Measurements from ENCODE around the gene ABRAXAS1. TPM values are rescaled to one million over a fixed set of nuclear protein-coding genes. Genes with fewer than 3 reads are reported as not detected.
"Not testable (repeated sequence)": the region's sequence is repeated elsewhere in the genome, so short reads cannot be mapped to it uniquely, and the experiment has no call there.

Gene ABRAXAS1
- total RNA-seq, 2 donors from 2014 or later, result 7.0 to 8.3 TPM

DNA sequence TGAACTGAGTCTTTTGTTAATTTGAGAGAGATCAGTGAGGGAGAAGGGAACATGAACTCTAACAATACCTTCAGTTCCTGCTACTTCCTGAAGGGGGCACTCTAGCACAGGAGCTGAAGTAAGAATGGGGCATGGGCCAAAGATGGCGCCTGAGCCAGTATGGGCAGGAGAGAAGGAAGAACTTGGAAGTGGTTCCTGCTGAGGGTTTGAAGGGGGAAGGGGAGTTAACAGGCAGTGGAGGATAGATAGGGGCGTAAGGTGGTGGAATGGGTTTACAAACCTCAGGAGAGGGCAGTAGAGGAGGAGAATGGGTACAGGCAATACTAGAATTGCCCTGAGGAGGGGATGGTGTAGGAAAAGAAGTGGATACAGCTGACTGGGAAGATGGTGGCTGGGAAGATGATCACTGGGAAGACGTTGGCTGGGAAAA lies 24.3 kb upstream of the ABRAXAS1 start:
- peak; percentile 83 for TF ChIP-seq CTCF (IDR thresholded peaks at IDR 0.05)
- H3K4me1 ChIP-seq; H3K9me3 ChIP-seq; H3K27me3 ChIP-seq; H3K36me3 ChIP-seq; H3K27ac ChIP-seq; H3K4me3 ChIP-seq; H3K9ac ChIP-seq (ENCODE audit: low read depth in 2 of 2, low read length in 2 of 2): not testable (repeated sequence)
- intact Hi-C loops (cut with DNase I), result loop anchor here (2.0 to 10.0 kb wide), 2 partner anchors 130 to 996 kb away; no protein-coding TSS in a partner anchor
- DNase-seq, result peak; percentile 80

DNA sequence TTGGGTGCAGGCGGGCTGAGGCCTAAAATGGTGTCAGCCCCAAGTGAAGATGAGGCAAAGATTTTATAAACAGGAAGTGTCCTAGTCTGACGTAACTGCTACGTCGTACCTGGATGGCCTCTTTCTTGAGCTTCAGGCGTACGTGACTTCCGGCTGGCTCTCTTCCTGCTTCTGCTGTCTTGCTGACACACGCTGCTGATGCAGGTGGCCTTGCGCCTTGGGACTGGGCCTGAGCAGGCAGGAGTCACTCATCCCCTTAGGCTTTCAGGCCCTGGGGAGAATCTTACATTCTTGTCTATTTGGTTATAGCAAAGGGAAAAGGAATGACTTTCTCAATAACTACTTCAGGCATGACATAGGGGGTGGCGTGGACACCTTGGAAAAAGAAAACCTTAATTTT lies 20.1 kb upstream of the ABRAXAS1 start:
- intact Hi-C loops (cut with DNase I), result loop anchor here (10.0 kb wide), 1 partner anchor 1000 kb away; no protein-coding TSS in a partner anchor
- no peak overlapping the region for H3K4me3 ChIP-seq
- no peaks in the 10 kb centered on the region for H3K4me1 ChIP-seq
- H3K27ac ChIP-seq, result no peak overlapping the region
- no peak for TF ChIP-seq CTCF (IDR thresholded peaks at IDR 0.05)
- H3K27me3 ChIP-seq, result no peaks in the 10 kb centered on the region
- H3K9me3 ChIP-seq, result no peaks in the 10 kb centered on the region
- no peaks in the 10 kb centered on the region for H3K36me3 ChIP-seq
- H3K9ac ChIP-seq (ENCODE audit: low read depth in 2 of 2, low read length in 2 of 2), result no peak overlapping the region
- no peak for DNase-seq

DNA sequence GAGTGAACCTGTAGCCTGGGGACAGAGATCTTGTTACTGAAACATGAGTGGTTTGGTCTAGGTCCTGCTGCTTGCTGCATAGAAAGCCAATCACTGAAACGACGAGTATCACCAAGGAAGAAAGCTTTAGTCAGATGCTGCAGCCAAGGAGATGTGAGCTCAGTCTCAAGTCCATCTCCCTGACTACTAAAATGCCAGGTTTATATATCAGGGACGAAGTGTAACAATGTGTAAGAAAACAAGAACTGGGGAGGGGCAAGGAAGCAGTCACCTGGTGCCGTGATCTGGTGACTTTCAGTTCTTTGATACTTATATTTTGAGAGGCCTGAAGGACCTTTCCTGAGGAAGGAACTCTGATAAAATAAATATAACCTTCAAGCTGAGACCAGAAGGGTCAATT lies 19.6 kb upstream of the ABRAXAS1 start:
- intact Hi-C loops (cut with DNase I), result loop anchor here (10.0 kb wide), 1 partner anchor 1000 kb away; no protein-coding TSS in a partner anchor
- H3K36me3 ChIP-seq, result no peaks in the 10 kb centered on the region
- DNase-seq, result no peak
- no peaks in the 10 kb centered on the region for H3K9me3 ChIP-seq
- H3K9ac ChIP-seq (ENCODE audit: low read depth in 2 of 2, low read length in 2 of 2), result no peak overlapping the region
- no peak for TF ChIP-seq CTCF (IDR thresholded peaks at IDR 0.05)
- no peaks in the 10 kb centered on the region for H3K27me3 ChIP-seq
- no peak overlapping the region for H3K4me3 ChIP-seq
- no peaks in the 10 kb centered on the region for H3K4me1 ChIP-seq
- no peak overlapping the region for H3K27ac ChIP-seq

GRCh38 chr4:83503974-83504373 lies 19.1 kb upstream of the ABRAXAS1 start:
- Histone ChIP-seq H3K4me1 (no peaks in the 10 kb centered on the region), H3K4me3 (no peak overlapping the region), H3K9me3 (no peaks in the 10 kb centered on the region), H3K27me3 (no peaks in the 10 kb centered on the region), H3K27ac (no peak overlapping the region), H3K36me3 (no peaks in the 10 kb centered on the region), H3K9ac (ENCODE audit: low read depth in 2 of 2, low read length in 2 of 2) (no peak overlapping the region)
- no peak for TF ChIP-seq CTCF (IDR thresholded peaks at IDR 0.05)
- intact Hi-C loops (cut with DNase I), result loop anchor here (10.0 kb wide), 1 partner anchor 1001 kb away; no protein-coding TSS in a partner anchor
- no peak for DNase-seq

- H3K36me3 ChIP-seq; H3K9ac ChIP-seq (ENCODE audit: low read depth in 2 of 2, low read length in 2 of 2); H3K4me1 ChIP-seq; H3K9me3 ChIP-seq; H3K4me3 ChIP-seq; H3K27ac ChIP-seq; DNase-seq; H3K27me3 ChIP-seq: not testable (repeated sequence)
- intact Hi-C loops (cut with DNase I), result loop anchor here (10.0 kb wide), 1 partner anchor 1003 kb away; no protein-coding TSS in a partner anchor
These were observed 16.8 kb upstream of the ABRAXAS1 start for GRCh38 chr4:83501671-83502070.

DNA sequence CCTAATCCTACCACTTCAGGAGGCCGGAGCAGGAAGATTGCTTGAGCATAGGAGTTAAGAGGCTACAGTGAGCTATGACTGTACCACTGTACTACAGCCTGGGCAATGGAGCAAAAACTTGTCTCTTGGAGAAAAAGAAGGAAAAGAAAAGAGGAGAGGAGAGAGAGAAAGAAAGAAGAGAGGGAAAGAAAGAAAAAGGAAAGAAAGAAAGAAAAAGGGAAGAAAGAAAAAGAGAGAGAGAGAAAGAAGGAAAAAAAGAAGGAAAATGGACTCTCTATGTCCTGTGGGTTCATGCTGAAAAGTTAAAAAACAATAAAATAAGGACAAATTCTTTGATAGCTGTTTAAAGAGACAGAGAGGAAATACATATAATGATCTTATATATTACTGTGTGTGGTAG lies 13.3 kb upstream of the ABRAXAS1 start:
- H3K4me3 ChIP-seq, result no peak overlapping the region
- no peak overlapping the region for H3K27ac ChIP-seq
- DNase-seq, result no peak
- H3K9me3 ChIP-seq, result no peaks in the 10 kb centered on the region
- H3K9ac ChIP-seq (ENCODE audit: low read depth in 2 of 2, low read length in 2 of 2), result no peak overlapping the region
- TF ChIP-seq CTCF (IDR thresholded peaks at IDR 0.05), result no peak
- no peaks in the 10 kb centered on the region for H3K27me3 ChIP-seq
- H3K4me1 ChIP-seq, result no peaks in the 10 kb centered on the region
- intact Hi-C loops (cut with DNase I), result no loop called here
- H3K36me3 ChIP-seq, result no peaks in the 10 kb centered on the region

- intact Hi-C loops (cut with DNase I); DNase-seq; H3K4me3 ChIP-seq: not testable (repeated sequence)
These were observed 11.4 kb upstream of the ABRAXAS1 start for GRCh38 chr4:83496085-83496917.

More at GRCh38 chr4:83496085-83496917, 11.4 kb upstream of the ABRAXAS1 start:
- not testable (repeated sequence) for H3K9me3 ChIP-seq; H3K27ac ChIP-seq; H3K27me3 ChIP-seq; H3K4me1 ChIP-seq; H3K36me3 ChIP-seq; H3K9ac ChIP-seq (ENCODE audit: low read depth in 2 of 2, low read length in 2 of 2)
